ENCODE data around the gene SERPING1.

GRCh38 chr11:57588046-57588710 is 9.3 kb upstream of the SERPING1 start:
- TF ChIP-seq CTCF (conservative IDR thresholded peaks at IDR 0.05 in 1 of 2, IDR thresholded peaks at IDR 0.05 in 1 of 2; ENCODE audit: extremely low read depth in 1 of 2, insufficient read depth in 1 of 2, low read depth in 1 of 2, low read length in 2 of 2) (no peak), EZH2 (IDR thresholded peaks at IDR 0.05; ENCODE audit: borderline replicate concordance, low read length) (no peak)
